ENCODE results near the gene PDE6H. TPM values are rescaled to one million over a fixed set of nuclear protein-coding genes. Genes with fewer than 3 reads are reported as not detected.

The PDE6H gene
- total RNA-seq, 4 donors from 2014 or later = not detected

- Histone ChIP-seq H3K9me3 (no peaks in the 10 kb centered on the region), H3K36me3 (no peaks in the 10 kb centered on the region), H3K27ac (no peak overlapping the region), H3K4me1 (peaks cover 0 to 4% of the 10 kb centered on the region in 2 donors), H3K27me3 (no peaks in the 10 kb centered on the region), H3K4me3 (replicated peaks in 1 of 3) (no peak overlapping the region)
- intact Hi-C loops (cut with DNase I) = no loop called here
- no peak for TF ChIP-seq CTCF (IDR thresholded peaks at IDR 0.05)
- no peak for TF ChIP-seq POLR2A (IDR thresholded peaks at IDR 0.05)
- no peak for DNase-seq
- 90 to 92% methylated on average over 3 of the region's 3 CpGs for WGBS, 2 donors
These were observed 1.8 kb downstream of the PDE6H start for GRCh38 chr12:14974633-14975032.

- intact Hi-C loops (cut with DNase I) = no loop called here
- Histone ChIP-seq H3K27me3 (no peaks in the 10 kb centered on the region), H3K9me3 (no peaks in the 10 kb centered on the region), H3K4me1 (peaks cover 0 to 4% of the 10 kb centered on the region in 2 donors), H3K27ac (no peak overlapping the region), H3K36me3 (no peaks in the 10 kb centered on the region), H3K4me3 (replicated peaks in 1 of 3) (no peak overlapping the region)
- DNase-seq = no peak
- no peak for TF ChIP-seq CTCF (IDR thresholded peaks at IDR 0.05)
- TF ChIP-seq POLR2A (IDR thresholded peaks at IDR 0.05) = no peak
- WGBS, 2 donors = 86 to 91% methylated on average over 4 of the region's 4 CpGs
These were observed 2.6 kb downstream of the PDE6H start for GRCh38 chr12:14975457-14975856.

DNA sequence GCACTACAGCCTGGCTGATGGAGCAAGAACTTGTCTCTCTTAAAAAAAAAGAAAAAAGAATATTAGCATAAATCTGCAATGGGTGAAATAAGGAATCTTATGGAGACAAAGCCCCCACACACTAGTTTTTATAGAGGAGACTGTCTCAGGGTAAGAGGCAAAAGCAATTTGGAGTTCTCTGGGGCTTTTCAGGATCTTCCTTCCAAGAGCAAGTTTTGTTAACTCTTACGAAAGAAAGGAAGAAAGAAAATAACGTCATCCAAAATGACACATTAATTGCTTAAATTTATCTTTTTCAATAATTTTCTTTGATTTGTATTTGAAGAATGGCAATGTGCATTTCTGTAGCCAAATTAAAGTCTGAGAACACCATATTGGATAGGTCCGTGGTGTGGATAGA is 3.8 kb downstream of the PDE6H start:
- Histone ChIP-seq H3K4me1 (no peaks in the 10 kb centered on the region), H3K27ac (no peak overlapping the region), H3K4me3 (replicated peaks in 1 of 3) (no peak overlapping the region), H3K27me3 (no peaks in the 10 kb centered on the region), H3K9me3 (no peaks in the 10 kb centered on the region), H3K36me3 (no peaks in the 10 kb centered on the region)
- WGBS, 2 donors = 93% methylated on average over 3 of the region's 3 CpGs
- DNase-seq = no peak
- TF ChIP-seq POLR2A (IDR thresholded peaks at IDR 0.05) (no peak), CTCF (IDR thresholded peaks at IDR 0.05) (no peak)
- intact Hi-C loops (cut with DNase I) = no loop called here

DNA sequence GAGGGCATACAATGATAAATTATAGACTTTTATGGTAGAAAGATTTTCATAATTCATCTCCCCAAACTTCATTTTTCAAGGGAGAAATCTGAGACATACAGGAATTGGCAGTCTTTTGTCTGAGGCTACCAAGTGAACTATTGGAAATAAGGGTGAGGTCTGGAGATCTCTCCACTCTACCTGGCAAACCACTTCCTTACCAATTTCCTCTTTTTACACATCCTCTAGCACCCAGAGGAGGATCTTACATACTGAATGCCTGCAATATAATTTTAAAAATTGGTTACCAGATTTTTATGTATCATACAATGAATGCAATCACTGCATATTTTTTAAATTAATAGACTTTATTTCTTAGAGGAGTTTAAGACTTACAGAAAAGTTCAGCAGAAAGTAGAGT is 6.6 kb downstream of the PDE6H start:
- H3K27ac ChIP-seq = no peak overlapping the region
- no peaks in the 10 kb centered on the region for H3K9me3 ChIP-seq
- TF ChIP-seq CTCF (IDR thresholded peaks at IDR 0.05) (no peak), POLR2A (IDR thresholded peaks at IDR 0.05) (no peak)
- no peaks in the 10 kb centered on the region for H3K27me3 ChIP-seq
- no peak overlapping the region for H3K4me3 ChIP-seq (replicated peaks in 1 of 3)
- intact Hi-C loops (cut with DNase I) = no loop called here
- H3K4me1 ChIP-seq = no peaks in the 10 kb centered on the region
- no peaks in the 10 kb centered on the region for H3K36me3 ChIP-seq
- no peak for DNase-seq

DNA sequence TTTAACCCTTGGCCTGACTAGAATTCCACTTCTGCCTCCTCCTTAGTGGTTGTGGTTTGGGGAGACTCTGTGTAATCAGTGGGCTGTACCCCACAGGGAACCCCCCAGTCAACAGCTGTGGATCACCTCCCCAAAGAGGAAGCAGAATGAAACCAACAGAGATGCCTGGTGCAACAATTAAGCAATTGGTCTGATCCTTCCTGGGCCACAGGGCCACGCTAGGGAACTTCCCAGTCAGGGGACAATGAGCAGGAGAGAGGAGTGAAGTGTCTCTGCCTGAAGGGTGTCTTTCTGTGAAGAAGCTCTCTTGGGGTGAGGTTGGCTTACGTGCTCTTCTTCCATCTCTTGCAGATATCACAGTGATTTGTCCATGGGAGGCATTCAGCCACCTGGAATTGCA is 8.2 kb downstream of the PDE6H start:
- no peak overlapping the region for H3K4me3 ChIP-seq (replicated peaks in 1 of 3)
- H3K36me3 ChIP-seq = no peaks in the 10 kb centered on the region
- WGBS, 2 donors = 95 to 96% methylated on average over 2 of the region's 2 CpGs
- no peaks in the 10 kb centered on the region for H3K27me3 ChIP-seq
- no peak overlapping the region for H3K27ac ChIP-seq
- TF ChIP-seq CTCF (IDR thresholded peaks at IDR 0.05) (no peak), POLR2A (IDR thresholded peaks at IDR 0.05) (no peak)
- DNase-seq = no peak
- H3K4me1 ChIP-seq = peaks cover 0 to 2% of the 10 kb centered on the region in 2 donors
- no peaks in the 10 kb centered on the region for H3K9me3 ChIP-seq
- intact Hi-C loops (cut with DNase I) = no loop called here
